A549 (cell line): ENCODE data around the gene FAM9C.

ENCODE experiments used
- CBX8 ChIP-seq: fragments of 200-600 bp; sonication (generic); IDR thresholded peaks from 2 replicates; pipeline ENCODE4 v1.6.1; 2016
- CTCF ChIP-seq: fragments of >200 bp; sonication (Bioruptor Twin); formaldehyde crosslinking; IDR thresholded peaks from 3 replicates; pipeline ENCODE4 v1.5.1; 2016
- MAX ChIP-seq: IDR thresholded peaks from 2 replicates; pipeline ENCODE4 v1.6.1; 2012
- NPAS2 ChIP-seq: fragments of 250-450 bp; sonication (Bioruptor Pico); IDR thresholded peaks from 2 replicates; pipeline ENCODE4 v1.8.0; 2022; ENCODE audit warnings: mild to moderate bottlenecking, moderate library complexity, borderline replicate concordance
- NR3C1 ChIP-seq: fragments of >200 bp; sonication (Bioruptor Twin); formaldehyde crosslinking; IDR thresholded peaks from 3 replicates; pipeline ENCODE4 v1.6.1; 2017
- PBX3 ChIP-seq: IDR thresholded peaks from 2 replicates; pipeline ENCODE4 v1.6.1; 2012
- PHF8 ChIP-seq: fragments of 200-600 bp; sonication (generic); IDR thresholded peaks from 2 replicates; pipeline ENCODE4 v1.6.1; 2016; ENCODE audit warnings: low read depth, mild to moderate bottlenecking, antibody characterized with exemption, moderate library complexity, borderline replicate concordance
- POLR2A ChIP-seq: IDR thresholded peaks from 2 replicates; pipeline ENCODE4 v1.6.1; 2012; ENCODE audit warnings: mild to moderate bottlenecking, low read length
- RCOR1 ChIP-seq: fragments of 150-350 bp; IDR thresholded peaks from 2 replicates; pipeline ENCODE4 v1.6.1; 2014; ENCODE audit warnings: antibody characterized with exemption, low read length, low read depth
- RFX5 ChIP-seq: fragments of 450-650 bp; IDR thresholded peaks from 2 replicates; pipeline ENCODE4 v1.7.1; 2014; ENCODE audit warnings: antibody characterized with exemption, mild to moderate bottlenecking, moderate library complexity
- SMC3 ChIP-seq: fragments of >200 bp; sonication (Bioruptor Twin); formaldehyde crosslinking; IDR thresholded peaks from 3 replicates; pipeline ENCODE4 v1.6.1; 2018; ENCODE audit warnings: inconsistent platforms
- SREBF2 ChIP-seq: fragments of 450-650 bp; IDR thresholded peaks from 2 replicates; pipeline ENCODE4 v1.6.1; 2014; ENCODE audit warnings: mild to moderate bottlenecking, moderate library complexity

GRCh38 chrX:13005661-13006473, 38.6 kb downstream of the FAM9C start:
- TF ChIP-seq CTCF = no peak
- no peak for TF ChIP-seq SMC3
- no peak for TF ChIP-seq POLR2A
- no peak for TF ChIP-seq RCOR1
- no peak for TF ChIP-seq MAX
- TF ChIP-seq PHF8 = no peak
- TF ChIP-seq NR3C1 = no peak
- TF ChIP-seq SREBF2 = no peak
- no peak for TF ChIP-seq NPAS2
- TF ChIP-seq CBX8 = no peak
- no peak for TF ChIP-seq RFX5
- TF ChIP-seq PBX3 = no peak
